ENCODE measurements around the gene BEND3.
"Not testable (repeated sequence)": the region's sequence is repeated elsewhere in the genome, so short reads cannot be mapped to it uniquely, and the experiment has no call there.

The BEND3 gene

GRCh38 chr6:107026965-107027364 is 88.3 kb downstream of the BEND3 start:
- no peak for DNase-seq

- no peak for DNase-seq
Observed at GRCh38 chr6:107021446-107022185, 93.7 kb downstream of the BEND3 start.

DNA sequence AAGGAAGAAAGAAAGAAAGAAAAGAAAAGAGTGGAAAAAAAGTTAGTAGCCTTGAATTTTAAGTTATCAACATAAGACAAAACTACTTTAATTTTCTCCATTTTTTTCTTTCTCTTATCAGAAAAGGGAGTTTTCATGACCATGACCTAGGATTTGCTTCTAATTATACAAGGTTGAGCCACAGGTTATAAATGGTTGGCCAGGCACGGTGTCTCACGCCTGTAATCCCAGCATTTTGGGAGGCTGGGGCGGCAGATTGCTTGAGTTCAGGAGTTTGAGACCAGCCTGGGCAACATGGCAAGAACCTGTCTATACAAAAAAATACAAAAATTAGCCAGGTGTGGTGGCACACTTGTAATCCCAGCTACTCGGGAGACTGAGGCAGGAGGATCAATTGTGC is 95.1 kb downstream of the BEND3 start:
- DNase-seq: no peak

- DNase-seq: not testable (repeated sequence)
Observed at GRCh38 chr6:107019628-107020027, 95.7 kb downstream of the BEND3 start.

DNA sequence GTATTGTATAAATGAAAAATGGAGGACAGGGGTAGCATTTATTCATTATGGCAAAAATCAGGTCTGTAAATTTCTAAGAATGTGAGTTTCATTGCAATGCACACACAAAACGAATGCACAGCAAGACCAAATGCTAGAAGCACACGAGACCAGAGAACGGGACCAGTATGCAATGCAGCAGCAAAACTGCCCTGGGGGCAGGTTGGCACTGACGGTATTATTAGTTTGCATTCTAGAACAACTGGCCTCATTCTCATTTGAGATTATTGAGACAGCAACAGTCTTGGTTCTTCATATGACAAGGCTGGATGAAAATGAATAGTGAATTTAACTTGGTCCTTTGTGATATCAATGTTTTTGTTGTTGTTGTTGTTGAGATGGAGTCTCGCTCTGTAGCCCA is 96.3 kb downstream of the BEND3 start:
- DNase-seq: no peak

Measured in GOT3 (cell line).